Activated naive CD4-positive, alpha-beta T cell treated with anti-CD3 and anti-CD28 coated beads, Interleukin-2, amount 50 U/mL, for 72 hours (primary cell): Measurements from ENCODE around the gene GALNT4. TPM values are rescaled to one million over a fixed set of nuclear protein-coding genes. Genes with fewer than 3 reads are reported as not detected.
A peak's percentile ranks its signal among the peaks of the same experiment; 100 is the strongest.

ENCODE experiments used
- ATAC-seq, 2 donors: fragments of 150-1000 bp; cut with Tn5 transposase; 2 replicates each; pipeline ENCODE4 v1.10.0; 2021; ENCODE audit warnings: mild to moderate bottlenecking in 2 of 2, moderate library complexity in 2 of 2
- DNase-seq, 2 donors: peaks; one replicate each; pipeline ENCODE4 v3.0.0; 2021 to 2022; ENCODE audit warnings: low spot score in 2 of 2
- H3K27ac Mint-ChIP-seq, 2 donors: one replicate each; pipeline ENCODE4 v1.8.0; 2022; ENCODE audit warnings: mild to moderate bottlenecking in 2 of 2, mixed read lengths in 2 of 2
- H3K36me3 Mint-ChIP-seq, 2 donors: one replicate each; pipeline ENCODE4 v1.8.0; 2022; ENCODE audit warnings: mixed read lengths in 2 of 2
- H3K9me3 Mint-ChIP-seq, 2 donors: one replicate each; pipeline ENCODE4 v1.8.0; 2022; ENCODE audit warnings: mixed read lengths in 2 of 2
- total RNA-seq, 2 donors: library from RNA; stranded (reverse); gene quantifications; one replicate each; pipeline ENCODE4 v1.2.3, GENCODE V29; 2022

Gene GALNT4
- total RNA-seq, 2 donors from 2014 or later = 3.0 to 6.5 TPM

DNA sequence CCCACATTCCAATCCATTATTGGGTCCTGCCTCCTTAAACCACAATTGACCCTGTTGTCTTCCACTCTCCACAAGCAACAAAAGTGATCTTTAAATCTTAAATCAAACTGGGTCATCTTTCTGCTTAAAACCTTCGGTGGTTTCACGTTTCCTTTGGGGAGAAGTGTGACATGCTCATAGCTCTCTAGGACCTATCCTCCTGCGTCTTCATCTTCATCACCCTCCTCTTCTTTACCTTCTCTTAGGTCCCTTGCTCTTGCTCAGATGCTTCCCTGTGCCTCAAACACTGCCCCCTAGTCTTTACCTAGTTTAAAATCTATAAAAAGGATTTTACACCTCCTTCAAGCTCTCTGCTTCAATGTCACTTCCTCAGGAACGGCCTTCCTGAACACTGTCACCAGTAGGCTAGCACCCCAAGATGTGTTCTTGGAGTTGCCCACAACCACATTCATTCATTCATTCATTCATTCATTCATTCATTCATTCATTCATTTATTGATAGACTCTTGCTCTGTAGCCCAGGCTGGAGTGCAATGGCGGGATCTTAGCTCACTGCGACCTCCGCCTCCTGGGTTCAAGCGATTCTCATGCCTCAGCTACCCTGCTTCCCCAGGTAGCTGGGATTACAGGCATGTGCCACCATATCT, 46.8 kb downstream of the GALNT4 start:
- H3K36me3 Mint-ChIP-seq = no peaks in the 10 kb centered on the region
- no peak overlapping the region for H3K27ac Mint-ChIP-seq
- no peak for DNase-seq
- no peak for ATAC-seq
- H3K9me3 Mint-ChIP-seq = no peaks in the 10 kb centered on the region

DNA sequence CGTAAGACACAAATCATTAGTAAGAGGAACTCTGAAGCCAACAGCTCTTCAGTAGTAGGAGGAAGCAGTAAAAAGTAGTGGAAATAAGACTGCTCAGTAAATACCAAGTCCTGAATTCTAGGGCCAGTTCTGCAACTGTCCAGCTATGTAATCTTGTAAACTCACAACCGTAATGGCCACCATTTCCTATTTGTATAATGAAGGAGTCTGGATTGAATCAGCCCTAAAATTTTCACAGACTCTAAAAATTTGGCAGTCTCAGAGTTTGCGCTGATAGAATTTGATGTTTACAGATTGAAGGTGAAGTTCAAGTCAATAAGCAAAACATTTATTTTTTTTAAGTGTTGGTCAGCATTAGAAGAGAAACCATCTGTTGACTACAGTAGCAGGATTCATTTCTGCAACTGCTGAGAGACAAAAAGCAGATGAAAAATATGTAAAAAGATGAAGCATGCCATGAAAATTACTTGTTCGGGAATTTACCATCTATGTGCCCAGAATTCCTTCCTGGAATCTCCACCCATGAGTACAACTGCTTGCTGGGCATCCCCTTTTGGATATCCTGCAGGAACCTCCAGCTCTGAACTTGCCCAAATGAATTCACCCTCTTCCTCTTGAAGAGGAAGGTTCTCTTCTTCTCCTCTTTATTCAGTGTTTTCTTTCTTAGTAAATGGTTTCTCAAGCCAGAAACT, 47.5 kb downstream of the GALNT4 start:
- Mint-ChIP-seq H3K27ac (no peak overlapping the region), H3K9me3 (no peaks in the 10 kb centered on the region), H3K36me3 (no peaks in the 10 kb centered on the region)
- no peak for DNase-seq
- ATAC-seq = no peak

DNA sequence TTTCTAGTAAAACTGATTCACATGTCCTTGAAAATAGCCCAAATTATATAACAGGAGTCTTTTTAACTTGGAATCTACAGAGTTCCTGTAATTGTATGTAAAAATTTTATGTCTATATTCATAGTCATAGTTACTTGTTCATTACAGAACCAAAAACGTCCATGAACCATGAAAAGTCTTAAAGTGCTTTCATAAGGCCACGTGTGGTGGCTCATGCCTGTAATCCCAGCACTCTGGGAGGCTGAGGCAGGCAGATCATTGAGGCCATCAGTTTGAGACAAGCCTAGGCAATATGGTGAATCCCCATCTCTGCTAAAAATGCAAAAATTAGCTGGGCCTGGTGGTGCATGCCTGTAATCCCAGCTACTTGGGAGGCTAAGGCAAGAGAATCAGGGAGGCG, 48.4 kb downstream of the GALNT4 start:
- H3K9me3 Mint-ChIP-seq = no peaks in the 10 kb centered on the region
- H3K36me3 Mint-ChIP-seq = no peaks in the 10 kb centered on the region
- DNase-seq (no peak), ATAC-seq (no peak)
- H3K27ac Mint-ChIP-seq = no peak overlapping the region

DNA sequence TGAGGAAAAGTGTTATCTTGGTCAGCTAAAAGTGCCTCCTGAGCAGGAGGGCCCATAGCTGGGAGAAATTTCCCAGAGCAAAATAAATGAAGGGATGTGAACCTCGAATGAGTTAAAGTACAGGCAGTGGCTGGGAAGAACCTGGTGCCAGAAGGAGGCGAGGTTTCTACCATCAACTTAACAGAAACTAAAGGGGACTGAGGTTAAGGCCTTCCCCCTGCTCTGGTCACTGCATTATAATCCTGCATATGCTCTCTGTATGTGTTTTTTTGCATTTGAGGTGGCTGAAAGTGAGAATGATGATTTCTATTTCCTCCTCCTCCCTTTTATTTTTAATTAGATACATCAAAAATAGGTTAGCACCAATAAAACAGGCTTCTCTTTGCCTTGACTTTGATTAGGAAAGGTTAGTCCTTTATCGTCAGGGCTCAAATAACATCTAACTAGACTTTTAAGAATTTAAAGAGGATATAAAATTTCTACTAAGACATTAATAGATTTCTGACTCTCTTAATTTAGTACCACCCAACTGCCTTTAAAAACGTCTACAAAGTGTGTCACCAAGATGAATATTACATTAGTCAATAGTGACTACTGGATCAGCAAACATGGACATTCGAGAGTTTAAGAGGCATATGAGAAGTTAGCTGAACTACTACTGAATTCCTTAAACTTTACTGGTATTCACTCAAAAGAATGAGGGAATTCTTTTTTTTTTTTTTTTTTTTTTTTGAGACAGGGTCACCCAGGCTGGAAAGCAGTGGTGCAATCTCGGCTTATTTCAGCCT, 49.2 kb downstream of the GALNT4 start:
- Mint-ChIP-seq H3K27ac (no peak overlapping the region), H3K9me3 (no peaks in the 10 kb centered on the region), H3K36me3 (no peaks in the 10 kb centered on the region)
- DNase-seq (no peak), ATAC-seq (no peak)

DNA sequence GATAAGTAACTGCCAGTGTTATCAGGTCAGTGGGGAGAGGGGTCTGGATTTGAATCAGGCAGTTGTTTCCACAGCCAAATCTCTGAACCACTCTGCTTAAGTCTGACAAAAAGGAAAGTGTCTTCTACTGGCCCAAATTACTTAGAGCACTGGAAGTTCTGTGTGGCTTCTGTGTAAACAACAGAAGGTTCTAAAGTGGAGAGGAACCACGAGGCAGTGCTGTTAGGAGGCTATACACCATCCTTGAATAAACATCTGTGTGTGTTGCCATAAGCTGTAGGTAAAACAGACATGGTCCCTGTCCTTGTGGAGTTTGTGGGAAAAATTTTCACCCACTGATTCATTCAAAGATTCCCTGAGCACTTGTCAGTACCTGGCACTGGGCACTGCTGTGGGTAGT, 50.0 kb downstream of the GALNT4 start:
- DNase-seq = no peak
- H3K36me3 Mint-ChIP-seq = no peaks in the 10 kb centered on the region
- H3K9me3 Mint-ChIP-seq = no peaks in the 10 kb centered on the region
- peak overlapping the region in 1 of 2 donors; percentile 52 for H3K27ac Mint-ChIP-seq
- ATAC-seq = no peak

Other genes starting within 250 kb of the GALNT4 start
- gene DUSP6, start 172.3 kb downstream of the GALNT4 start, total RNA-seq = 10 to 100 TPM; 25.3 to 39.1 TPM
- gene POC1B, start 1.3 kb upstream of the GALNT4 start, total RNA-seq = 10 to 100 TPM; 18.3 to 35.8 TPM
- 10 to 100 TPM; 14.5 to 18.2 TPM for gene ATP2B1, start 184.0 kb upstream of the GALNT4 start, total RNA-seq